Measurements from ENCODE around the gene TRIM69. TPM values are rescaled to one million over a fixed set of nuclear protein-coding genes. Genes with fewer than 3 reads are reported as not detected.
"Not testable (repeated sequence)": the region's sequence is repeated elsewhere in the genome, so short reads cannot be mapped to it uniquely, and the experiment has no call there.

Gene TRIM69
- total and polyA plus RNA-seq, 8 donors, result 2.4 to 15.8 (median 4.6) TPM

- Histone ChIP-seq H3K4me3 (no peak overlapping the region), H3K27ac (no peak overlapping the region), H3K9me3 (no peaks in the 10 kb centered on the region), H3K36me3 (no peaks in the 10 kb centered on the region), H3K27me3 (no peaks in the 10 kb centered on the region), H3K4me1 (no peaks in the 10 kb centered on the region)
- TF ChIP-seq CTCF (IDR thresholded peaks at IDR 0.05), result no peak
- FAIRE-seq, result no peak
- 91 to 93% methylated on average over 1 of the region's 1 CpG for WGBS, 2 donors
- intact Hi-C loops (cut with DNase I), result no loop called here
- ATAC-seq, result no peak
- no peak for DNase-seq
Measured at GRCh38 chr15:44753345-44753744, 17.0 kb downstream of the TRIM69 start.

GRCh38 chr15:44763187-44763586, 26.9 kb downstream of the TRIM69 start:
- Histone ChIP-seq H3K27ac (no peak overlapping the region), H3K4me1 (peaks cover 0 to 15% (median 0%) of the 10 kb centered on the region in 3 donors), H3K36me3 (no peaks in the 10 kb centered on the region), H3K4me3 (no peak overlapping the region), H3K9me3 (no peaks in the 10 kb centered on the region), H3K27me3 (no peaks in the 10 kb centered on the region)
- intact Hi-C loops (cut with DNase I), result no loop called here
- ATAC-seq (no peak), DNase-seq (no peak), FAIRE-seq (no peak)
- no peak for TF ChIP-seq CTCF (IDR thresholded peaks at IDR 0.05)
- WGBS, 2 donors, result 79 to 81% methylated on average over 2 of the region's 2 CpGs

DNA sequence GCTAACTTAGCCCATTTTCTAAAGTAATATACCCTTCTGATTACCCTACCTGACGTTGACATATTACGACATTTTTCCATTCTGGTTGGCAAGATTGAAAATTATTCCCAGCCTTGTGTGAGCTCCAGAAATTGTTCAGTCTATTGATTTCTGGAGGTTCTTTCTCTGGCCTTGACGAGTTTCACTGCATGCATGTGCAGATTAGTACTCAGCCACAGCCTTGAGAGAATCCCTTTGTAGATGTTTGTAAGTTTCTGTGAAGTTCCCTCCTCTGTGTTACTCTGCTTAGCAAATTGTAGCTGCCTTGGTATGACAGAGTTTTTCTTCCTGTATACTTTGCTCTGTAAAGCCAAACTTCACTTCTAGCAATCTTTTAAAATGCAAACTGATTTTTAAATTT, 27.5 kb downstream of the TRIM69 start:
- FAIRE-seq (no peak), ATAC-seq (peak; percentile 31 to 71 (median 55)), DNase-seq (no peak)
- Histone ChIP-seq H3K4me3 (no peak overlapping the region), H3K4me1 (peaks cover 0 to 15% (median 0%) of the 10 kb centered on the region in 3 donors), H3K27me3 (no peaks in the 10 kb centered on the region), H3K27ac (no peak overlapping the region), H3K9me3 (no peaks in the 10 kb centered on the region), H3K36me3 (no peaks in the 10 kb centered on the region)
- intact Hi-C loops (cut with DNase I), result no loop called here
- WGBS, 2 donors, result 14 to 19% methylated on average over 3 of the region's 3 CpGs
- no peak for TF ChIP-seq CTCF (IDR thresholded peaks at IDR 0.05)

DNA sequence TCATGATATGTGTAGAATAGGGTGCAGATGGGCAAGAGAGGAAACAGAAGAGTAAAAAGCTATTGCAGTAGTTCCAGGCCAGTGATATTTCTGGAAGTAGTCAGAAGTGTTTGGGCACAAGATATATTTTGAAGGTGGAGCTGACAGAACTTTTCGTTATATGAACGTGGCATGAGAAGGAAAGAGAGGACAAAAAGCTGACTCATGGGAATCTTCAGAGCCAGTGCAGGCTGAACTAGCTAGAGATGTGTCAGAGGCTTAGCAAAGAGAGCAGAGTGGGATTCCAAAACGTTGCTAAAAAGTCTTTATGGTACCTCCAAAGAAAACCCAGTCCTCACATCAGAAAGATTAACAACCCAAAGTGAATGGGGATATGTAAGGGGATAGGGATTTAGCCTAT, 28.7 kb downstream of the TRIM69 start:
- intact Hi-C loops (cut with DNase I), result no loop called here
- H3K4me3 ChIP-seq, result no peak overlapping the region
- no peak overlapping the region for H3K27ac ChIP-seq
- H3K9me3 ChIP-seq, result no peaks in the 10 kb centered on the region
- DNase-seq (no peak), ATAC-seq (no peak), FAIRE-seq (no peak)
- no peaks in the 10 kb centered on the region for H3K36me3 ChIP-seq
- H3K27me3 ChIP-seq, result no peaks in the 10 kb centered on the region
- WGBS, 2 donors, result 38 to 39% methylated on average over 3 of the region's 3 CpGs
- peaks cover 0 to 15% (median 0%) of the 10 kb centered on the region in 3 donors for H3K4me1 ChIP-seq
- TF ChIP-seq CTCF (IDR thresholded peaks at IDR 0.05), result no peak

DNA sequence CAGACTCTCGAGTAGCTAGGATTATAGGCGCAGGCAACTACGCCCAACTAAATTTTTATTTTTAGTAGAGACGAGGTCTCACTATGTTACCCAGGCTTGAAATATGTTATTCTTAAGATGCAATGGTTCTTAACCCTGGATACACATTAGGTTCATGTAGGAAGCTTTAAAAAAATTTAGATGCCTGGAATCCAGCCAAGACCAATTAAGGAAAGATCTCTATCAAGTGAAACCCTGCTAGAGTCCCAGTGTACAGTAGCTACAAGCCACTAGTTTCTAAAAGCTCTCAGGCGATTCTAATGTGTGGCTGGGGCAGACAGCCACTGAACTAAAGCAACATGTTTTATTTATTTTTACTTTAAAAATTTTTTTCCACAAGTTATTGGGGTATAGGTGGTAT, 33.2 kb downstream of the TRIM69 start:
- TF ChIP-seq CTCF (IDR thresholded peaks at IDR 0.05), result no peak
- intact Hi-C loops (cut with DNase I), result no loop called here
- Histone ChIP-seq H3K27ac (no peak overlapping the region), H3K4me1 (peaks cover 0 to 2% (median 0%) of the 10 kb centered on the region in 3 donors), H3K36me3 (no peaks in the 10 kb centered on the region), H3K4me3 (no peak overlapping the region), H3K9me3 (no peaks in the 10 kb centered on the region), H3K27me3 (no peaks in the 10 kb centered on the region)
- ATAC-seq, result no peak
- no peak for DNase-seq
- FAIRE-seq, result no peak
- 74 to 87% methylated on average over 5 of the region's 5 CpGs for WGBS, 2 donors

GRCh38 chr15:44770715-44771114, 34.4 kb downstream of the TRIM69 start:
- not testable (repeated sequence) for FAIRE-seq
- WGBS, 2 donors, result 74 to 78% methylated on average over 5 of the region's 5 CpGs

More at GRCh38 chr15:44770715-44771114, 34.4 kb downstream of the TRIM69 start:
- H3K4me1 ChIP-seq; H3K27me3 ChIP-seq; H3K36me3 ChIP-seq; intact Hi-C loops (cut with DNase I); H3K27ac ChIP-seq; DNase-seq; H3K4me3 ChIP-seq; ATAC-seq; H3K9me3 ChIP-seq: not testable (repeated sequence)

Measured in pancreas (tissue), 10 donors.